Stomach smooth muscle (tissue), 2 donors: Measurements from ENCODE around the gene KXD1.
A peak's percentile ranks its signal among the peaks of the same experiment; 100 is the strongest.

Experiments
- H3K27ac ChIP-seq: one replicate; pipeline ENCODE4 v1.7.0; 2013; ENCODE audit warnings: mild to moderate bottlenecking, low read length, inconsistent platforms
- H3K27me3 ChIP-seq, 2 donors: one replicate each; pipeline ENCODE4 v1.7.0; 2013; ENCODE audit warnings: low read length in 2 of 2; ENCODE audit not compliant: insufficient read depth in 2 of 2, control insufficient read depth in 1 of 2
- H3K36me3 ChIP-seq, 2 donors: one replicate each; pipeline ENCODE4 v1.7.0; 2013; ENCODE audit warnings: low read length in 2 of 2; ENCODE audit not compliant: control insufficient read depth in 2 of 2, insufficient read depth in 2 of 2
- H3K4me1 ChIP-seq: one replicate; pipeline ENCODE4 v1.7.0; 2013; ENCODE audit warnings: low read length; ENCODE audit not compliant: control insufficient read depth, insufficient read depth
- H3K4me3 ChIP-seq, 2 donors: one replicate each; pipeline ENCODE4 v1.7.0; 2013; ENCODE audit warnings: low read length in 2 of 2
- H3K9ac ChIP-seq, 2 donors: one replicate each; pipeline ENCODE4 v1.7.0; 2013; ENCODE audit warnings: low read length in 2 of 2, mild to moderate bottlenecking in 1 of 2
- H3K9me3 ChIP-seq, 2 donors: one replicate each; pipeline ENCODE4 v1.7.0; 2013; ENCODE audit warnings: low read length in 2 of 2; ENCODE audit not compliant: control insufficient read depth in 2 of 2
- donor health status: healthy.
- donor health status: Pancreatic carcinoma.

Gene KXD1

DNA sequence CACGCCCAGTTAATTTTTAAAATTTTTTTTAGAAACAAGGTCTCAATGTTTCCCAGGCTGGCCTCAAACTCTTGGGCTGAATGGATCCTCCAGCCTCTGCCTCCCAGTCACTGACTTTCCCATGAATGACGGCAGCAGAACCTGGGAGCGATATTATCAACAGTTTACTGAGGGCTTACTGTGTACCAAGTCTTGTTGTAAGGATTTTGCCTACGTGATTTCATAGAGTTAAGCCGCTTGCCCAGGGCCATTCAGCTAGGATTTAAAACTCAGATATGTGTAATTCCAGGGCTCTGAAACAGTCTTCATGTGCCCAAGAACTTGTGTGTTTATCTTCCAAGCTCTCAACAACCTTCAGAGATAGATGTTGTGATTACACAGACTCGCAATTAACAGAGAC, 6.0 kb upstream of the KXD1 start:
- no peaks in the 10 kb centered on the region for H3K9me3 ChIP-seq
- no peak overlapping the region for H3K4me3 ChIP-seq
- no peak overlapping the region for H3K9ac ChIP-seq
- H3K27me3 ChIP-seq: no peaks in the 10 kb centered on the region
- no peaks in the 10 kb centered on the region for H3K36me3 ChIP-seq
- H3K27ac ChIP-seq: no peak overlapping the region
- no peaks in the 10 kb centered on the region for H3K4me1 ChIP-seq

DNA sequence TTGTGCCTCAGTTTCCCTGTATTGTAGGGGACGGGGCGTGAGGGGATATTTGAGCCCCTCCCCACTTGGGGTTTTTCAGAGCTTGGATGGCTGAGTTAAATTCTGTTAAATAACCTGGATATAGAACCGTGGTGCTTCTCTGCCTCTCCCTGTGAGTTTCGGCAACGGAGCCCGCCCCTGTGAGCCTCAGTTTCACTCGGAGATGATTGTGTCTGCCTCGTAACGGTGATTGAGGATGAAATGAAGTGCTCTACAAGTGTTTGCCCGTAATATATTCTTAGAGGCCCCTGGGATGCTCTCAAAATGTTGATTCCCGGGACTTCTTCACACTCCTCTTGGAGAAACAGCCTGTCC, 509 bp downstream of the KXD1 start:
- Histone ChIP-seq H3K9ac (peak overlapping the region; percentile 96 to 99), H3K4me1 (peaks cover 13% of the 10 kb centered on the region), H3K27ac (peak overlapping the region; percentile 93), H3K9me3 (no peaks in the 10 kb centered on the region), H3K36me3 (peaks cover 4 to 6% of the 10 kb centered on the region in 2 donors), H3K4me3 (peak overlapping the region; percentile 92 to 95), H3K27me3 (no peaks in the 10 kb centered on the region)

DNA sequence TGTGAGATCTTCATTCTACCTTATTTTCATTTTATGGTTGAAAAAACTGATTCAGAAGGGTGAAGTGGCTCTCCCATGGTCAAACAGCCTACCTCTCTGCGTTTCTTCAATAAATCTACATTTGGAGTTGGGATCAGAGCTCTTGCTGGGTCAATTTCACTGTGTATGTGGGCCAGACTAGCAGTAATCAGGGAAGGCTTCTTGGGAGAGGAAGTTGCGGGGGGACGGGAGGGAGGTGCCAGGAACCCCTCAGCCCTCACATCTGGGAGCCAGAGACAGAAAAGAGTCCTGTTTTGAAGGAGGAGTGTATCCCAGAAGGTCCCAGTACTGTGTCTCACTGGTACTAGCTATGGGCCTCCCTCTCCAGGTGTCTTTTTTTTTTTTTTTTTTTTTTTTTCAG, 934 bp downstream of the KXD1 start:
- Histone ChIP-seq H3K4me1 (peaks cover 13% of the 10 kb centered on the region), H3K27me3 (no peaks in the 10 kb centered on the region), H3K9ac (peak overlapping the region; percentile 96 to 99), H3K36me3 (peaks cover 4 to 9% of the 10 kb centered on the region in 2 donors), H3K4me3 (peak overlapping the region; percentile 92 to 95), H3K9me3 (no peaks in the 10 kb centered on the region), H3K27ac (peak overlapping the region; percentile 93)

DNA sequence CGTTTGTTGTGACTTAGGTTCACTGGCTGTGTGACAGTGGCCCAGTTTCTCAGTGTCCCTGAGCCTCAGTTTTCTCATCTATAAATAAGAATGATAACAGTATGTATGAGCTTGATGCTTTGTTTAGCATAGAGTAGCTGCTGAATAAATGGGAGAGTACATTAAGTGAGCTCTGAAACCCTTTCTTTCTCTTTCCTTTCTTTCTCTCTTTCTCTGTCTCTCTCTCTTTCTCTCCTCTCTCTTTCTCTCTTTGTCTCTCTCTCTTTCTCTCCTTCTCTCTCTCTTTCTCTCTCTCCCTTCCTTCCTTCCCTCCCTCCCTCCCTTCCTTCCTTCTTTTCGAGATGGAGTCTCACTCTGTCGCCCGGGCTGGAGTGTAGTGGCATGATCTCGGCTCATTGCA, 2.0 kb downstream of the KXD1 start:
- H3K4me3 ChIP-seq: no peak overlapping the region
- no peak overlapping the region for H3K9ac ChIP-seq
- H3K4me1 ChIP-seq: peaks cover 13% of the 10 kb centered on the region
- peaks cover 7 to 15% of the 10 kb centered on the region in 2 donors for H3K36me3 ChIP-seq
- no peaks in the 10 kb centered on the region for H3K27me3 ChIP-seq
- no peak overlapping the region for H3K27ac ChIP-seq
- no peaks in the 10 kb centered on the region for H3K9me3 ChIP-seq

DNA sequence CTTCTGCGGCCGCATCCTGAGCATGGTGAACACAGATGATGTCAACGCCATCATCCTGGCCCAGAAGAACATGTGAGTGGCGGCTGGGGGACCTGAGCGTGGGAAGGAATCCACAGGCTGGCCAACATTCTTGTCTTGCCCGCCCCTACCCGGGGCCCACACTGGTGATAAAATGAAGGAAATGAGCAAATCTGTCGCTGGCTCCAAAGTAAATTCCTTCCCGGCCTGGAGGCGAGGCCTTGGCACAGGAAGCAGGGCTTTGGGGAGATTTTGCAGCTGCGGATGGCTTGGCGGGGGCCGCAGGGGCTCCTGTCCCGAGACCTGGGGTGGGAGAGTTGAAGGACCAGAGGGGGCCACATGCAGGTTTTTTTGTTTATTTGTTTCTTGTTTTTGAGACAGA, 4.4 kb downstream of the KXD1 start:
- no peaks in the 10 kb centered on the region for H3K9me3 ChIP-seq
- no peak overlapping the region for H3K4me3 ChIP-seq
- peaks cover 18 to 29% of the 10 kb centered on the region in 2 donors for H3K36me3 ChIP-seq
- H3K9ac ChIP-seq: no peak overlapping the region
- no peak overlapping the region for H3K27ac ChIP-seq
- no peaks in the 10 kb centered on the region for H3K27me3 ChIP-seq
- H3K4me1 ChIP-seq: peaks cover 13% of the 10 kb centered on the region

DNA sequence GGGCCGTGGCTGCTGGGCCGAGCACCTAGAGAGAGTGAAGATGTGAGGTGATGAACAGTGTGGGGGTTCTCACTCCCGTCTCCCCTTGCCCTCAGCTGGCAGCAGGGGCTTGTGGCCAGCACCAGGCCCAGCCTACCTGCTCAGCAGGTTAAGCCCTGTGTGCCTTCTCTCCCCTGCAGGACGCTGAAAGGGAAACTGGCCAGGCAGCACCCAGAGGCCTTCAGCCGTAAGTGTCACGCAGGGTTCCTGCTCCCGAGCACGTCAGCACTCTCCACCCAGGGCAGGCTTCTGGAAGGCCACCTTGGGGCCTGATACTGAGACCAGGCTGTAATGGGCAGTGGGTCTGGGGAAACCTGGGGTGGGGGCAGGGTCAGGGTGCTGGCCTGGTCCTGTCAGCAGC, 9.3 kb downstream of the KXD1 start:
- H3K36me3 ChIP-seq: peaks cover 35 to 46% of the 10 kb centered on the region in 2 donors
- H3K27ac ChIP-seq: no peak overlapping the region

DNA sequence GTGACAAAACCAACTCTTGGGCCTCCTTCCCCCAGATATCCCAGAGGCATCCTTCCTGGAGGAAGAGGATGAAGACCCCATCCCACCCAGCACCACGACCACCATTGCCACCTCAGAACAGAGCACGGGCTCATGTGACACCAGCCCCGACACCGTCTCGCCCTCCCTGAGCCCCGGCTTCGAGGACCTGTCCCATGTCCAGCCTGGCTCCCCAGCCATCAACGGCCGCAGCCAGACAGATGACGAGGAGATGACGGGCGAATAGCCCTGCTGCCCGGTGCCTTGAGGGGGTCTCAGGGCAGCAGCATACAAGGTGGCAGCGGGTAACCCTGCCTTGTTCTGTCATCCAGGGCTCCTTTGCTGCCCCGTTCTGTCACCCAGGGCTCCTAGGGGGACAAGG, 10.7 kb downstream of the KXD1 start:
- Histone ChIP-seq H3K9ac (no peak overlapping the region), H3K4me3 (no peak overlapping the region), H3K9me3 (no peaks in the 10 kb centered on the region), H3K27ac (no peak overlapping the region), H3K27me3 (no peaks in the 10 kb centered on the region), H3K4me1 (peaks cover 12% of the 10 kb centered on the region), H3K36me3 (peaks cover 32 to 41% of the 10 kb centered on the region in 2 donors)

More for the DNA sequence above, 9.3 kb downstream of the KXD1 start:
- Histone ChIP-seq H3K27me3 (no peaks in the 10 kb centered on the region), H3K4me3 (no peak overlapping the region), H3K4me1 (no peaks in the 10 kb centered on the region), H3K9ac (no peak overlapping the region), H3K9me3 (no peaks in the 10 kb centered on the region)

DNA sequence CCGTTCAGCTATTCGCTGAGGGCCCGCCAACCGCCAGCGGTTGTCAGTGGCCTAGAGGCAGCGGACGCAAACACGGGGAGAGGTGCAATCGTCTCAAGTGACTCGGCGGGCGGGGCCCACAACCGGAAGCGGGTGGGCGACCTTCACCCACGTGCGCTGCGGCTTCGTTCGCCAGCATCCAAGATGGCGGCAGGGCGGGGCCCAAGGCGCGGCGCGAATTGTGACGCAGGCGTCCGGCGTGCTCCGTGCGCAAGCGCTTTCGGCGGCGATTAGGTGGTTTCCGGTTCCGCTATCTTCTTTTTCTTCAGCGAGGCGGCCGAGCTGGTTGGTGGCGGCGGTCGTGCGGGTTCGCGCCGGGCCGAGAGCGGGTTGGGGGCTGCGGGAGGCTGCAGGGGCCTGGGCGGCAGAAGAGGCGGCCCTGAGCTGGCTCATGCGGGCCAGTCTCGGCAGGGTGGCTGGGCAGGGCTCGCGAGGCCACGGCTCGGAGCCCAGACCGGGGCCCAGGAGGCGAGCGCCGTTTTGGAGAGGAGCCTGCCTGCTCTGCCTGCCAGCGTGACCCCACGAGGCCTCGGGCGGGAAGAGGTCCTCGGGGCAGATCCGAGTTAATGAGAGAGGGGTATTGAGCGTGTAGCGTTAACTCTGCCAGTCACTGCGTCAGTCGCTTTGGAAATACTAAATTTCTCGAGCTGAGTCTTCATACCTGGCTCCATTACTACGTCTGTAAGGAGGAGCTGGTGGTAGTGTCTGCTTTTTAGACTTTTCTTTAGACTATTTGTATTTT, 14.1 kb downstream of the KXD1 start, which contains the start of gene UBA52:
Gene UBA52, plus strand, starts transcription at position 294 of the 781 bp plus-strand sequence. CDS start 1,444 bp downstream, outside the sequence.
- H3K9me3 ChIP-seq: no peaks in the 10 kb centered on the region
- H3K36me3 ChIP-seq: peaks cover 40 to 44% of the 10 kb centered on the region in 2 donors
- peak within 1 kb of the TSS; percentile 95 to 98 for H3K9ac ChIP-seq
- H3K4me1 ChIP-seq: peaks cover 15% of the 10 kb centered on the region
- no peaks in the 10 kb centered on the region for H3K27me3 ChIP-seq
- H3K27ac ChIP-seq: peak within 1 kb of the TSS; percentile 86
- peak within 1 kb of the TSS; percentile 95 to 97 for H3K4me3 ChIP-seq

DNA sequence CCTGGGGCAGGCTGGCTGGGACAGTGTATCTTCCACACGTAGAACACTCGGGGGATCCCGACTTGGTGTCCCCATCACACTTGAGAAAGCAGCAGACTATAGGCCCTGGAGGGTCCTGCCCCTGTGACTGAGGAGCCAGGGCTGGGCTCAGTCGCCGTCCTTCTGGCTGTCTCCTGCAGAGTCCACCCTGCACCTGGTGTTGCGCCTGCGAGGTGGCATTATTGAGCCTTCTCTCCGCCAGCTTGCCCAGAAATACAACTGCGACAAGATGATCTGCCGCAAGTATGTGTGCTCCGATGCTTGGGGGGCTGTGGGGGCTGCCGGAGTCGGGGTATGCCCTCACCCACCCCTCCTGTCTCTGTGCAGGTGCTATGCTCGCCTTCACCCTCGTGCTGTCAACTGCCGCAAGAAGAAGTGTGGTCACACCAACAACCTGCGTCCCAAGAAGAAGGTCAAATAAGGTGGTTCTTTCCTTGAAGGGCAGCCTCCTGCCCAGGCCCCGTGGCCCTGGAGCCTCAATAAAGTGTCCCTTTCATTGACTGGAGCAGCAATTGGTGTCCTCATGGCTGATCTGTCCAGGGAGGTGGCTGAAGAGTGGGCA, 17.1 kb downstream of the KXD1 start:
- Histone ChIP-seq H3K4me1 (peaks cover 15% of the 10 kb centered on the region), H3K4me3 (no peak overlapping the region), H3K9me3 (no peaks in the 10 kb centered on the region), H3K36me3 (peaks cover 20 to 32% of the 10 kb centered on the region in 2 donors), H3K27me3 (no peaks in the 10 kb centered on the region), H3K9ac (no peak overlapping the region), H3K27ac (no peak overlapping the region)

DNA sequence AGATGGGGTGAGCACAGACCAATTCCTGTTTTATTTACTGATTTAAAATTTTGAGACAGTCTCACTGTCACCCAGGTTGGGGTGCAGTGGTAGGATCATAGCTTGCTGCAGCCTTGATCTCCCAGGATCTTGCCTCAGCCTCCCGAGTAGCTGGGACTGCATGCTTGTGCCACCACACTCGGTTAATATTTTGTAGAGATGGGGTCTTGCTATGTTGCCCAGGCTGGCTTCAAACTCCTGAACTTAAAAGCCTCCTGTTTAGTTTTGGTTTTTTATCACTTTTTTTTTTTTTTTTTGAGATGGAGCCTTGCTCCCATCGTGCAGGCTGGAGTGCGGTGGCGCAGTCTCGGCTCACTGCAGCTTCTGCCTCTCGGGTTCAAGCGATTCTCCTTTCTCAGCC, 18.7 kb downstream of the KXD1 start:
- H3K27me3 ChIP-seq: no peaks in the 10 kb centered on the region
- H3K9ac ChIP-seq: no peak overlapping the region
- peaks cover 15% of the 10 kb centered on the region for H3K4me1 ChIP-seq
- no peaks in the 10 kb centered on the region for H3K9me3 ChIP-seq
- no peak overlapping the region for H3K4me3 ChIP-seq
- H3K36me3 ChIP-seq: peaks cover 20 to 32% of the 10 kb centered on the region in 2 donors
- no peak overlapping the region for H3K27ac ChIP-seq

DNA sequence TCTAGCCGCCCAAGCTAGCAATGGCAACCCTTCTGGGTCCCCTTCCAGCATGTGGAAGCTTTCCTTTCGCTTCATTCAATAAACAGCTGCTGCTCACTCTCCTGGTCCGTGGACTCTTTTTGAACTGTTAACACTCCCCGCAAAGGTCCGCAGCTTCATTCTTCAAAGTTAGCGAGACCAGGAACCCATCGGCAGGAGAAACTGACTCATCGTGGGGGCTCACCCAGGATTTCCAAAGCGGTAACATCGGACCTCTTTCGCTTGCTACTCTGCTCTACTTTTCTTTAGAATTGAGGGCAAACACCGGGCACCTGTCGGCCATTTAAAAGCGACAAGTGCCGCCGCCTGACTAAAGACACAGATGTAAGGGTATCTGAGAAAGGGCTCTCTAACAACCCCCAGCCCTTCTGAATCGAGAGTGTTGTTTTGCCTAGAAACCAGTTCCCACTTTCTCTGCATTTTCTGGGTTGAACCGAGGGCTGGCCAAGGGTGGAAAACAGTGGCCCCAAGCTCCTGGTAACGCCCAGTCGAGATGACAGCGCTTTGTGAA, 19.8 kb downstream of the KXD1 start:
- peaks cover 20 to 32% of the 10 kb centered on the region in 2 donors for H3K36me3 ChIP-seq
- H3K27ac ChIP-seq: no peak overlapping the region
- H3K9me3 ChIP-seq: no peaks in the 10 kb centered on the region
- H3K27me3 ChIP-seq: no peaks in the 10 kb centered on the region
- H3K9ac ChIP-seq: no peak overlapping the region
- H3K4me1 ChIP-seq: peaks cover 12% of the 10 kb centered on the region
- no peak overlapping the region for H3K4me3 ChIP-seq
